NCI-H2081 (cell line): ENCODE data around the gene U2AF2.
"Not testable (repeated sequence)": the region's sequence is repeated elsewhere in the genome, so short reads cannot be mapped to it uniquely, and the experiment has no call there.

Experiments
- DNase-seq, 2 experiments: peaks; one replicate each; lab custom pipeline; 2025; lab: John Stamatoyannopoulos, UW

U2AF2 gene

GRCh38 chr19:55712804-55713631, 58.2 kb downstream of the U2AF2 start:
- DNase-seq: no peak

DNA sequence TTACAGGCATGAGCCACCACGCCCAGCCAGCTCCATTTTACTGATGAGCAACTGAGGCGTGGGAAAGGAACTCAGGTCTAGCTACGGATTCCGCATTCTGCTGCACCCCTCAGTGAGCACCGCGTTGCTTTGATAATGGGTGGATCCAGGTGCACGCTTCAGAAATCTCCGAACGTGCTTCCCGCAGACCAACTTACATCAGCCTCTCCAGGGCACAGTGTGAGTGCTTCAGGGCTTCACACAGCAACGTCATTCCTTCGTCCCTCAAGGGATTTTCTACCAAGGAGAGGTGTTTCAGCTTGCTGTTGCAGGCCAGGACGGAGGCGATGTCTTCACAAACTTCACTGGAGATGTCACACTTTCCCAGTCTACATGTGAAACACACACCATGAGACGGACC, 61.7 kb downstream of the U2AF2 start:
- no peak for DNase-seq

- DNase-seq: no peak
Measured at GRCh38 chr19:55717251-55717650, 62.4 kb downstream of the U2AF2 start.

DNA sequence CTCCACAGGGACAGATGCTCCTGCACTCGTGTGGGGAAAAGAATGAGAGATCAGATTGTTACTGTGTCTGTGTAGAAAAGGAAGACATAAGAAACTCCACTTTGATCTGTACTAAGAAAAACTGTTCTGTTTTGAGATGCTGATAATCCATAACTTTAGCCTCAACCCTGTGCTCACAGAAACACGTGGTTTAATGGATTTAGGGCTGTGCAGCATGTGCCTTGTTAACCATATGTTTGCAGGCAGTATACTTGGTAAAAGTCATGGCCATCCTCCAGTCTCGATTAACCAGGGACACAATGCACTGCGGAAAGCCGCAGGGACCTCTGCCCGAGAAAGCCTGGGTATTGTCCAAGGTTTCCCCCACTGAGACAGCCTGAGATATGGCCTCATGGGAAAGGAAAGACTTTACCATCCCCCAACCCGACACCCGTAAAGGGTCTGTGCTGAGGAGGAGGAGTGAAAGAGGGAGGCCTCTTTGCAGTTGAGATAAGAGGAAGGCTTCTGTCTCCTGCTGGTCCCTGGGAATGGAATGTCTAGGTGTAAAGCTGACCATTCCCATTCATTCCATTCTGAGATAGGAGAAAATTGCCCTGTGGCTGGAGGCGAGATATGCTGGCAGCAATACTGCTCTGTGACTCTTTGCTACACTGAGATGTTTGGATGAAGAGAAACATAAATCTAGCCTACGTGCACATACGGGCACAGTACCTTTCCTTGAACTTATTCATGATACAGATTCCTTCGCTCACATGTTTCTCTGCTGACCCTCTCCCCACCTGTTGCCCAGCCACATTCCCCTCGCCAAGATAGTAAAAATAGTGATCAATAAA, 63.3 kb downstream of the U2AF2 start:
- DNase-seq: not testable (repeated sequence)

- DNase-seq: no peak
Measured at GRCh38 chr19:55720214-55720746, 65.4 kb downstream of the U2AF2 start.

- no peak for DNase-seq
Measured at GRCh38 chr19:55720801-55721200, 66.0 kb downstream of the U2AF2 start.

- DNase-seq: no peak
Measured at GRCh38 chr19:55723491-55723890, 68.7 kb downstream of the U2AF2 start.
